Dermis blood vessel endothelial cell (primary cell): ENCODE measurements around the gene SKIDA1. TPM values are rescaled to one million over a fixed set of nuclear protein-coding genes. Genes with fewer than 3 reads are reported as not detected.

Source experiments
- DNase-seq: peaks from one replicate; pipeline ENCODE4 v3.0.0; 2010
- total RNA-seq: library from RNA; depleted of rRNA; stranded (reverse); fragments of >200 nt; gene quantifications from 2 replicates; pipeline ENCODE4 v1.2.3, GENCODE V29; 2014

Gene SKIDA1
- total RNA-seq, 1 donor from 2014 or later, result 1.0 TPM

DNA sequence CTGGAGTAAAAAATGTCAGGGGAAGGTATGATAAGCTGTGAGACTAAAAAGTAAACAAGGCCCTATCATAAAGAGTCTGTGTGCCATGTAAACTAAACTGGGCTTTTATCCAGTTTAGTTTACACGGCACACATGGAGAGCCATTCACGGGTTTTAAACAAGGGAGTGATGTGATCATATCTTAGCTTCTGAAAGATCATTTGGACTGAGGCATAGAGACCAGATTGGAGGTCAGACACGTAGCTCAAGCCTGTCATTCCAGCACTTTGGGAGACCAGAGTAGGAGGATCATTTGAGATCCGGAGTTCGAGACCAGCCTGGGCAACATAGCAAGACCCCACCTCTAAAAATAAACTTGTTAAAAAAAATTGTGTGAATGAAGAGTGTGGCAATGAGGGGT is 50.1 kb downstream of the SKIDA1 start:
- no peak for DNase-seq

DNA sequence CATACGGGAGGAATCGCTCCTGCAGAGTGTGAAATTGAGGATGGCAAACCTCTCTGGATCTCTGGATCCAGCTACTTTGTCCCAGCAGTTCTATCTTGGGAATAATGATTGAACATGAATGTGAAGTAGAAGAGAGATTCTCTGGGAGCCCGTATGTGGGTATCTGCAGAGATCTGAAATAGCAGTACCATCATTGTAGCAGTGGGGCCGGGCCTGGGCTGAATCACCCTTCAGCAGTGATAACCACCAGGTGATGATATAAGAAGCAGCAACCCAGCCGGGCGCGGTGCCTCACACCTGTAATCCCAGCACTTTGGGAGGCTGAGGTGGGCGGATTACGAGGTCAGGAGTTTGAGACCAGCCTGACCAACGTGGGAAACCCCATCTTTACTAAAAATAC is 51.9 kb downstream of the SKIDA1 start:
- no peak for DNase-seq

DNA sequence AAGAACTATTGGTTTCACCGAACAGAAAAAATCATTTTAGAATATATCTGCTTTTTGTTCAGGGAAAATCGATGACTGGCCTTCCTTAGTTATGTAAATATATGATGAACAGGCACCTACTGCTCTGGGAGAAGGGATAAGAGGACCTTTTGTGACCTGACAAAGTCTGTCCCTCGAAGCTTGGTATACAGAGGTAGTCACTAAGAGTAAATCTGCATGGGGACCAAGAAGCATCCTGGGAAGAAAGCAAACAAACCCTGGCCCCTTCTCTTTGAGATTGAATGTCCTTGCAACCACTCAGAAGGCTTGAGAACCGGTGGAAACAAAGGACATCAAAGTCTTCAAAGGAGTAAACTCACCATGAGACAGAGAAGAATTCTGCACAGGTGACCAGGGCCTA is 52.3 kb downstream of the SKIDA1 start:
- no peak for DNase-seq

DNA sequence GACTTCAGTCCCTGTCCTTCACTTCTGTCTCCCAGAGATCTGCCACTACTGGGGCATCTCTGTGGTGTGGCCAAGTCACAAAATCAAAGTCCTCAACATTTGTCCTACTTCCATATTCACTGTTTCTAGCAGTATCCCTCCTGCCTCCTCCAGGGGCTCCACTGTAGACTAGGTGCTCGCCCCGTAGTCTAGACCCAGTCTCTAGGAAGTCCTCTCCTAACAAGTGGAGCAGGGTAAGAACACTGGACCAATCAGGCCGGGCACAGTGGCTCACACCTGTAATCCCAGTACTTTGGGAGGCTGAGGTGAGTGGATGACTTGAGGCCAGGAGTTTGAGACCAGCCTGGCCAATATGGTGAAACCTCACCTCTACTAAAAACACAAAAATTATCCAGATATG is 57.4 kb downstream of the SKIDA1 start:
- no peak for DNase-seq

DNA sequence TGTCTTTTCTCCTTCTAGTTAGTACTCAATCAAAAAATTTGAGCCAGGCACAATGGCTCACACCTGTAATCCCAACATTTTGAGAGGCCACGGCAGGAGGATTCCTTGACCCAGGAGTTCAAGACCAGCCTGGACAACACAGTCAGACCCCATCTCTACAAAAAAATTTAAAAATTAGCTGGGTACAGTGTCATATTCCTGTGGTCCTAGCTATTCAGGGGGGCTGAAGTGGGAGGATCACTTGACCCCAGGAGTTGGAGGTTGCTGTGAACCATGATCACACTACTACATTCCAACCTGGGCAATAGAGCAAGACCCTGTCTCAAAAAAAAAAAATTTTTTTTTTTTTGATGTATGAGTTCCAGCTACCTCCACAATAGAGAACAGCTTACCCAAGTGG is 57.8 kb downstream of the SKIDA1 start:
- no peak for DNase-seq

DNA sequence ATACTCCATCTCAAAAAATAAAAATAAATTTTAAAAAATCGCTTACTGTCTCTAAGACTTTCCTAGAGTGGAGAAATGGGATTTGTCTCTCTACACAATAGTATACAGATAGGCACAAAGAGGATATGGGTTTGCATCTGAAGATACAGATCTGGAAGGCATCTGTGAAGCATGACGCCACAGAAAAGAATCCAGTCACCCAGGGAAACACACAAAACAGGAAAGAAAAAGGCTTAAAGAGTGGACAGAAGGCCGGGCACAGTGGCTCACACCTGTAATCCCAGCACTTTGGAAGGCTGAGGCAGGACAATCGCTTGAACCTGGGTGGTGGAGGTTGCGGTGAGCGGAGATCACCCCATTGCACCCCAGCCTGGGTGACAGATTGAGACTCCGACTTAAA is 61.3 kb downstream of the SKIDA1 start:
- peak; percentile 9 for DNase-seq

Other genes with a start within 250 kb of the SKIDA1 start
- 35.4 and 48.9 TPM in 2 replicates for gene MLLT10, start 8.6 kb upstream of the SKIDA1 start, total RNA-seq